ENCODE data around the gene PBXIP1. TPM values are rescaled to one million over a fixed set of nuclear protein-coding genes. Genes with fewer than 3 reads are reported as not detected.

The PBXIP1 gene
- total and polyA plus RNA-seq, 2 of the 13 experiments (the other 11 are each of a cell fraction or from before 2014, with no cell fraction given), result 16.3 to 31.9 TPM

DNA sequence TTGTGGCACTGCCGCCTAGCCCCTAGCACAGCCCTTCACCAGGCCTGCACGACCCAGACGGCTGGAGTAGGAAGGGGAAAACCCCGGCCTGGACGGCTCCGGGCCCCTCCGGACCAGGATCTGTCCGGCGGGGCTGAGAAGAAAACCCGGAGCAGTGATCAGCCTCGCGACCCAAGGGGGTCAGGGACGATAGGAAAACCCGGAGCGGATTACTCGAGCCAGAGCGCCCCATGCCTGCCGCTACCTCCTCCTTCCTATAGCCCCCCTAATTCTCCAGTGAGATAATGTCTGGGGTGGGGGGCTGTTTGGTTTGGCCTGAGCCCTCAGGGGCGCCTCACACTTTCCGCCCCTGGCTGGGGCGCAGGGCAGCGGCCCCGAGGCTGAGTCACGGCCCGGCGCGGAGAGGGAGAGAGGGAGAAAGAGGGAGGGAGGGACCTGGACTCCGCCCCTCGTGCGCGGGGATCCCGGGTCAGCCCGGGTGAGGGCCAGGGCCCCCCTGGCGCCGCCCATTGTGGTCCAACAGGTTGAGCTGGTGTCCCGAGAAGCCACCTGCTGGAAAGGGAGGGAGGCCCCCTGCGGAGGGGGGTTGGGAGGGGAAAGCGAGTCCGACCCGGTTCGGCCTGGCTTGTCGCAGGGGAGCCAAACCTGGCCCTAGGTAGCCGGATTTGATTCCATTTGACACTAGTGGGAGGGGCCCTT, 45.0 kb upstream of the PBXIP1 start (continued):
- TF ChIP-seq, protein P1, sequence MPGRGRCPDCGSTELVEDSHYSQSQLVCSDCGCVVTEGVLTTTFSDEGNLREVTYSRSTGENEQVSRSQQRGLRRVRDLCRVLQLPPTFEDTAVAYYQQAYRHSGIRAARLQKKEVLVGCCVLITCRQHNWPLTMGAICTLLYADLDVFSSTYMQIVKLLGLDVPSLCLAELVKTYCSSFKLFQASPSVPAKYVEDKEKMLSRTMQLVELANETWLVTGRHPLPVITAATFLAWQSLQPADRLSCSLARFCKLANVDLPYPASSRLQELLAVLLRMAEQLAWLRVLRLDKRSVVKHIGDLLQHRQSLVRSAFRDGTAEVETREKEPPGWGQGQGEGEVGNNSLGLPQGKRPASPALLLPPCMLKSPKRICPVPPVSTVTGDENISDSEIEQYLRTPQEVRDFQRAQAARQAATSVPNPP (CRISPR knock-in tag; IDR thresholded peaks at IDR 0.05), result peak; percentile 59; the same call in 1 of the 2 replicates
- TF ChIP-seq RBFOX2 (IDR thresholded peaks at IDR 0.05; ENCODE audit: low read depth, low read length) (peak; percentile 88), EED (CRISPR knock-in tag; IDR thresholded peaks at IDR 0.05) (peak; percentile 14; the same call in 1 of the 2 replicates), PCBP2 (optimal IDR thresholded peaks at IDR 0.05; ENCODE audit: low read depth, low read length, poor library complexity, severe bottlenecking) (peak; percentile 62), HHEX (CRISPR knock-in tag; IDR thresholded peaks at IDR 0.05) (0 out of 2 replicates have a peak, but pooled peaks have one; percentile 7), FOXA1 (IDR thresholded peaks at IDR 0.05) (no peak), FOXA1 (CRISPR knock-in tag; IDR thresholded peaks at IDR 0.05) (no peak), ZFP90 (CRISPR knock-in tag; IDR thresholded peaks at IDR 0.05; ENCODE audit: borderline replicate concordance) (no peak; the same call in 1 of the 2 replicates), DNMT3B (CRISPR knock-in tag; conservative IDR thresholded peaks at IDR 0.05) (peak; percentile 22; the same call in 1 of the 2 replicates), NFIC (IDR thresholded peaks at IDR 0.05; ENCODE audit: low read length) (no peak), TAF1 (CRISPR knock-in tag; IDR thresholded peaks at IDR 0.05) (peak; percentile 66), BORCS8-MEF2B (CRISPR knock-in tag; IDR thresholded peaks at IDR 0.05) (peak; percentile 68; the same call in 1 of the 2 replicates), ELF1 (CRISPR knock-in tag; IDR thresholded peaks at IDR 0.05) (peak; percentile 54), ZNF232 (CRISPR knock-in tag; IDR thresholded peaks at IDR 0.05; ENCODE audit: borderline replicate concordance) (peak; percentile 12; the same call in 1 of the 2 replicates), ASH2L (IDR thresholded peaks at IDR 0.05; ENCODE audit: insufficient read length, low read depth, low read length) (peak; percentile 90), ZNF430 (CRISPR knock-in tag; IDR thresholded peaks at IDR 0.05) (peak; percentile 74), ZNF12 (CRISPR knock-in tag; IDR thresholded peaks at IDR 0.05) (peak; percentile 18; the same call in 1 of the 2 replicates), GABPB1 (CRISPR knock-in tag; IDR thresholded peaks at IDR 0.05) (peak; percentile 83), ZNF501 (CRISPR knock-in tag; IDR thresholded peaks at IDR 0.05) (peak; percentile 78), CBFB (CRISPR knock-in tag; IDR thresholded peaks at IDR 0.05) (peak; percentile 73; the same call in 1 of the 2 replicates)
- TF ChIP-seq, protein P2, sequence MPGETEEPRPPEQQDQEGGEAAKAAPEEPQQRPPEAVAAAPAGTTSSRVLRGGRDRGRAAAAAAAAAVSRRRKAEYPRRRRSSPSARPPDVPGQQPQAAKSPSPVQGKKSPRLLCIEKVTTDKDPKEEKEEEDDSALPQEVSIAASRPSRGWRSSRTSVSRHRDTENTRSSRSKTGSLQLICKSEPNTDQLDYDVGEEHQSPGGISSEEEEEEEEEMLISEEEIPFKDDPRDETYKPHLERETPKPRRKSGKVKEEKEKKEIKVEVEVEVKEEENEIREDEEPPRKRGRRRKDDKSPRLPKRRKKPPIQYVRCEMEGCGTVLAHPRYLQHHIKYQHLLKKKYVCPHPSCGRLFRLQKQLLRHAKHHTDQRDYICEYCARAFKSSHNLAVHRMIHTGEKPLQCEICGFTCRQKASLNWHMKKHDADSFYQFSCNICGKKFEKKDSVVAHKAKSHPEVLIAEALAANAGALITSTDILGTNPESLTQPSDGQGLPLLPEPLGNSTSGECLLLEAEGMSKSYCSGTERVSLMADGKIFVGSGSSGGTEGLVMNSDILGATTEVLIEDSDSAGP (CRISPR knock-in tag; IDR thresholded peaks at IDR 0.05; ENCODE audit: borderline replicate concordance), result peak; percentile 79; the same call in 1 of the 2 replicates
- TF ChIP-seq, protein P3, sequence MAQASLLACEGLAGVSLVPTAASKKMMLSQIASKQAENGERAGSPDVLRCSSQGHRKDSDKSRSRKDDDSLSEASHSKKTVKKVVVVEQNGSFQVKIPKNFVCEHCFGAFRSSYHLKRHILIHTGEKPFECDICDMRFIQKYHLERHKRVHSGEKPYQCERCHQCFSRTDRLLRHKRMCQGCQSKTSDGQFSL (CRISPR knock-in tag; IDR thresholded peaks at IDR 0.05), result peak; percentile 76
- TF ChIP-seq, protein P4, sequence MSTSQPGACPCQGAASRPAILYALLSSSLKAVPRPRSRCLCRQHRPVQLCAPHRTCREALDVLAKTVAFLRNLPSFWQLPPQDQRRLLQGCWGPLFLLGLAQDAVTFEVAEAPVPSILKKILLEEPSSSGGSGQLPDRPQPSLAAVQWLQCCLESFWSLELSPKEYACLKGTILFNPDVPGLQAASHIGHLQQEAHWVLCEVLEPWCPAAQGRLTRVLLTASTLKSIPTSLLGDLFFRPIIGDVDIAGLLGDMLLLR (CRISPR knock-in tag; IDR thresholded peaks at IDR 0.05), result no peak; the same call in 1 of the 2 replicates
- TF ChIP-seq, protein P5, sequence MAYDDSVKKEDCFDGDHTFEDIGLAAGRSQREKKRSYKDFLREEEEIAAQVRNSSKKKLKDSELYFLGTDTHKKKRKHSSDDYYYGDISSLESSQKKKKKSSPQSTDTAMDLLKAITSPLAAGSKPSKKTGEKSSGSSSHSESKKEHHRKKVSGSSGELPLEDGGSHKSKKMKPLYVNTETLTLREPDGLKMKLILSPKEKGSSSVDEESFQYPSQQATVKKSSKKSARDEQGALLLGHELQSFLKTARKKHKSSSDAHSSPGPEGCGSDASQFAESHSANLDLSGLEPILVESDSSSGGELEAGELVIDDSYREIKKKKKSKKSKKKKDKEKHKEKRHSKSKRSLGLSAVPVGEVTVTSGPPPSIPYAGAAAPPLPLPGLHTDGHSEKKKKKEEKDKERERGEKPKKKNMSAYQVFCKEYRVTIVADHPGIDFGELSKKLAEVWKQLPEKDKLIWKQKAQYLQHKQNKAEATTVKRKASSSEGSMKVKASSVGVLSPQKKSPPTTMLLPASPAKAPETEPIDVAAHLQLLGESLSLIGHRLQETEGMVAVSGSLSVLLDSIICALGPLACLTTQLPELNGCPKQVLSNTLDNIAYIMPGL (CRISPR knock-in tag; IDR thresholded peaks at IDR 0.05; ENCODE audit: borderline replicate concordance in 1 of 2, low read depth in 1 of 2), result peak; percentile 70 to 74
